NOMO-1 treated with dmso at 0.1 percent for 144 hours (cell line): Measurements from ENCODE around the gene MRPL48.
"Not testable (repeated sequence)": the region's sequence is repeated elsewhere in the genome, so short reads cannot be mapped to it uniquely, and the experiment has no call there.

ENCODE experiments used
- DNase-seq: peaks from one replicate; lab custom pipeline; 2025; ENCODE audit not compliant: unreplicated experiment; lab: John Stamatoyannopoulos, UW

MRPL48 gene

DNA sequence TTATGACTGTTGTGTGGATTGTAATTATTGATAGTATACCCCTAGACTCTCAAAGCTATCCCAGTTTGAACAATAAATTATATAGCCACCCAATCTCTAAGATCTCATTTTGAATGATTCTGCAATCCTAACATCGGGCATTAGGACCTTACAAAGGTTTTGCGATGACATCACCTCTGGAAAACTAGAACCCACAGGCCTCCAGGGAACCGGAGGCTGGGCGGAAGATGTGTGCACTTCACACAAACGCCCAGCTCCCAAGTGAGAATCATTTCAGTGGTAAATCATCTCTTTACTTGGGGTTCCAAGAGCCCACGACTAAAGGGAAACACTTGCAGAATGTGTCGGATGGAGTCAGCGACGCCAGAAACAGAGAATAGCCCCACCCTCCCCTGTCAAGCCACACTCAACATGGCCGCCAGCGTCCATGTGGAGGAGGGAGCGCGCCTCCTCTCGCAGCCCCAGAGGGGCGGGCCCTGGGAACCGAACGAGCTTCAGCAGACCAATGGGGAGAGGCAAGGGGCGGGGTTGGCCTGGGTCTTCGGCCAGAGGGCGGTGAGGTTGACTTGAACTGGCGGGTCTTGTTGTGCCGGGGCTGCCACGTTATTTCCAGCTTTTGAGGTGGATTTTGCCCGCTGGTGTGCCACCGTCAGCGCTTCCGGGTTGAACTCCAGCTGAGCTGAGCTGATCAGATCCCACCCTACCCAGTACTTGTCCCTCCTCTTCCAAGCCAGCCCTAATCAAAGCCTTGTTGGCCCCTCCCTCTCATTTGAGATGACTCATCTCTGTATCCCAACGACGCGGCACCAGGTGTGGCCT lies 8.4 kb upstream of the MRPL48 start:
- peak; percentile 98 for DNase-seq

DNA sequence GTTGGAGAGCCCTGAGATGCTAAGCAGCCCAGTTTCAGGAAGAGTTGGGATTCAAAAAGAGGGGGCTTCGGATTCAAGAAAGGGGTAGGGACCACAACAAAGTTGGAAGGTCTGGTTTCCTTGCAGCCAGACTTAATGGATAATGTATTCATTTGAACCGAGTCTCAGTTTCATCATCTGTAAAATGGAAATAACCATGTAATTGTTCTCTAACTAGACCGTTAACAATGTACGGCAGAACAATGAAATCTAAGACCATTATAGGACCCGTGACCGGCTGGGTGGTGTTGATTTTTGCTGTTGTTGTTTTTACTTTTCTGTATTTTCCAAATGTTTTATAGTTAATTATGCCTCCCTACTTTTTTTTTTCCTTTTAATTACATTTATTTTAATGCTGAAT lies 6.4 kb upstream of the MRPL48 start:
- DNase-seq = no peak

DNA sequence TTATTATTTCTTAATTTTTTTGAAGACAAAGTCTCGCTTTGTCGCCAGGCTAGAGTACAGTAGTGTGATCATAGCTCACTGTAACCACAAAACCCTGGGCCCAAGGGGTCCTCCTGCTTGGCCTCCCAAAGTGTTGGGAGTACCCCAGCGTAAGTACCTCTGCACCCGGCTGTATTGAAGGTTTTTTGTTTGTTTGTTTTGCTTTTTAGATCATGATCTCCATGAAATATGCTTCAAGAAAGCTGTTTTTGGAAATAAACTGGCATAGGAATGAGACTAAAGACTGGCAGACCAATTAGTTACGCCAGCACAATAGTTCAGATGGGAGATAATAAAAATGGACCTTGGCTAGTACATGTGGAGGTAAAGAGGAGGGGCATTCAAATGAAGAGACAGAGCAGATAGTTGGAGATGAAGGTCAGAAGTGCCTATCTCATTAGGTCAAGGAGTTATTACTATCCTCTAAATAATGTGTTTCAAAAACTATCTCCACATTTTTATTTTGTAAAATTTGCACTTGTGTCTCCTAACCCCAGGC lies 4.1 kb upstream of the MRPL48 start:
- no peak for DNase-seq

DNA sequence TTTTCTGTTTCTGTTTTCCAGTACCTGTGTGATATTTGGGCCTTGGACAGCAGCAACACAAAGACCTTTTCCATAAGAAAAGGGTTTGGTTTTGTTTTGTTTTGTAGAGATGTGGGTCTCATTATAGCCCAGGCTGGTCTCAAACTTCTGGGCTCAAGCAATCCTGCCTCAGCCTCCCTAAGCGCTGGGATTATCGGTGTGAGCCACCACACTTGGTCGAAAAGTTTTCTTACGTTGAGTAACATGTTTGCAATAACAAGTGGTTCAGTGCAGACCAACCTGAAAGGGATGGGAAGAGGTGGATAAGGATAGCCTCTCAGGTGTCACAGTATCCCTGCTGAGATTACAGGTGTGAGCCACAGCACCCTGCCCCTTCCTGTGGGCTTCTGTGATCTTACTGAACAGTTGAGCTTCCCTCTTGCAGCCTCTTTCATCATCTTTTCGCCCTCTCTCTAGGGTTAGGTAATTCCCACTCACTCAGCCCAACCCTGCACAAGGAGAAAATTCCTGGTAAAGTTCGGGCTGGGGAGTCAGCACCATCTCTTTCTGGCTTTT lies 3.5 kb upstream of the MRPL48 start:
- DNase-seq = no peak

DNA sequence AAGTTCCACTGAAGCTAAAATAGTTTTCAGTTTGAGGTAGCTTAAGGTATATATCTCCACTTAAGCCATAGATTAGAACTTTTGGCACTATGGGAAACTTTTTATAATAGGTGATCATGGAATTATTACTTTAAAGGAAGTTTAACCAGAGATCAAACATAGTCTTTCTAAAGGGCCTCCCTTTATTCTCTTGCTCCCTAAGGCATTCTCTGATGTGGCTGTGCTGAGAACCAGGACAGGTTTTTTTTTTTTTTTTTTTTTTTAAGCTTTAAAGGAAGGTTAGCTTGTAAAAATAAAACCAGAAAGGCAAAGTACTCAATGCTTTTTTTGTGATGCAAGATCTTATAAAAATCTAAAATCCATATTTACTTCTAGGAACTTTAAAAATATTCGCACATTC lies 2.9 kb upstream of the MRPL48 start:
- no peak for DNase-seq

DNA sequence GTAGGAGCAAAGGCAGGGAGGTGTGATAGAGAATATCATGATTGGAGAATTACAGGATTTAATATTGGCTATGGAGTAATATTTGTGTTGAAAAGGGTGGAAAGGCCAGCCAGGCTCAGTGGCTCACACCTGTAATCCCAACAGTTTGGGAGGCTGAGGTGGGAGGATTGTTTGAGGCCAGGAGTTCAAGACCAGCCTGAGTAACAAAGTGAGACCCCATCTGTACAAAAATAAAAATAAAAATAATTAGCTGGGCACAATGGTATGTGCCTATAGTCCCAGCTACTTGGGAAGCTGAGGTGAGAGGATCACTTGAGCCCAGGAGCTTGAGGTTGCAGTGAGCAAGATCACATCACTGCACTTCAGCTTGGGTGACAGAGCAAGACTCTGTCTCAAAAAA lies 2.2 kb upstream of the MRPL48 start:
- not testable (repeated sequence) for DNase-seq

DNA sequence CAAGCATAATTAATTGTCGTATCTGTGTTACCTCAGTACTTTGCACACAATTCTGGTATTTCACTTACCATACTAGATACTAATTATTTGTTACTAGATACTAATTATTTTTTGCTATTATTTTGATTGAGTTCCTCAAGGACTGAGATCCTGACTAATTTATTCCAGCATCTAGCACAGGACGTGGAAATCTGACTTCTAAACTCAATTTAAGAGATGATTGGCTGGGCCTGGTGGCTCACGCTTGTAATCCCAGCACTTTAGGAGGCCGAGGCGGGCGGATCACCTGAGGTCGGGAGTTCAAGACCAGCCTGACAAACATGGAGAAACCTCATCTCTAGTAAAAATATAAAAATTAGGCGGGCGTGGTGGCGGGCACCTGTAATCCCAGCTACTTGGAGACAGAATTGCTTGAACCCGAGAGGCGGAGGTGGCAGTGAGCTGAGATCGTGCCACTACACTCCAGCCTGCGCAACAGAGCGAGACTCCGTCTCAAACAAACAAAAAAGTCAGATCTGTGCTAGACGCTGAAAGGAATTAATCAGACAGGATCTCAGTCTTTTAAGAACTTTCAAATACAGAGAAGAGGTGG lies 527 bp upstream of the MRPL48 start:
- DNase-seq = no peak

DNA sequence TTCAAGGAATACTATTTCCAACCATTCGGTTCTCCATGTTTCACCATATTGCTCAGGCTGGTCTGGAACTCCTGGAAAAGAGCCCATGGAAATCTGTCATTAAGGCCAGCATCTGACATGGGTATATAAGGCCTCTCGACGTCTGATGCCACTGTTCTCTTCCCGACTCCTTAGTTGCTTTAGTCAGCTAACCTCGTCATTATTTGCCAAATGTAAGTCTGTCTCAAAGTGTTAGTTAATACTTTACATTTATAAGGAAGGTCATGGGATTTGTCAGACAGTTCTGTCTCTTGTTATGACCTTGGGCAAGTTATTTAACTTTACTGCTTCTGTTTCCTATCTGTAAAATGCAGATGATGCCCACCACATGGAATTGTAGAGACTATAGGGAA lies 1.6 kb downstream of the MRPL48 start:
- no peak for DNase-seq

DNA sequence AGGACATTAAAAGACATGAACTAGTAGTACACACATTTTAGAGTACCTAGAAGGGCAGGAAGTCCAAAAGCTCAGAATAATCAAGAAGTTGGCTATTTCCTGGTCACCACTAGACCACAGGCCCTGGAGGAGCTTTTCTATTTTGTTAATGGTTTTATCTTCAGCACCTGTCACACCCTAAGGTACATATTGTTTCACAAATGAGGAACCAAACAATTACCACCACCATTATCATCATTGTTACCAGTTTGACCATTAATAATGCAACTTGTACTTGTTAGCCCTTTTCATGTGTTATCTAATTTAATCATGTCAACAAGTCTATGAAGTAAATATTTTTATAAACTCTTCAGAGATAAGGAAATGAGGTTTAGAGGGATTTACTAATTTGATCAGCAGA lies 4.9 kb downstream of the MRPL48 start:
- no peak for DNase-seq

DNA sequence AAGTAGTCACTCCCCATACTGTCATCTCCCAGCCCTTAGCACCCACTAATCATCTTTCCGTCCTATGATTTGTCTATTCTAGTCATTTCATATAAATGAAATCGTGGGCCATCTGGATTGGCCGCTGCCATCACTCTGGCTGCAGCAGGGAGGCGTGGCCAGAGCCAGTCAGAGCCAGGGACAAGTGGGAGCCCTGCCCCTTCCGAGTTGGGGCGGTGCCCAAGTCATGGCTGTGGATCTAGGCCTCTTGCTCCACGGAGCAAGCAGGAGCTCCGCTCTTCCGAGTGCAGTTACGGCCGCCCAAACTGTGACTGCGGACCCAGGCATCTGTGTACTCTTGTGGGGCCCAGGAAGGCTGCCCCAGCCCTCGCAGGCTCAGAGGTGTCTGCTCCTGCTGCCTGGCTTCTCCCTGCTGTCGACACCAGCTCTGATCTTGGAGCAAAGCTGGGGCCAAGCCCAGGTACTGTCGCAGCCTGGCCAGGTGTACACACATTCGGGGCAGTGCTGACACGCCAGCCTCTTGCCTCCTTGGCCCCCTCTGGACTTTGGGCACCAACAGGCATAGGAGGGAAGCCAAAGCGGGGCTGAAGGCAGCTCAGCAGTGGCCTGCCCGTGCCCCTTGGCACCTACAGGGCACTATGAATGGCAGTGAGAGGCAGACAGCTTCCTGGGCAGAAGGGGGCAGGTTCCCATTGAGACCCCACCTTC lies 8.4 kb downstream of the MRPL48 start:
- no peak for DNase-seq

DNA sequence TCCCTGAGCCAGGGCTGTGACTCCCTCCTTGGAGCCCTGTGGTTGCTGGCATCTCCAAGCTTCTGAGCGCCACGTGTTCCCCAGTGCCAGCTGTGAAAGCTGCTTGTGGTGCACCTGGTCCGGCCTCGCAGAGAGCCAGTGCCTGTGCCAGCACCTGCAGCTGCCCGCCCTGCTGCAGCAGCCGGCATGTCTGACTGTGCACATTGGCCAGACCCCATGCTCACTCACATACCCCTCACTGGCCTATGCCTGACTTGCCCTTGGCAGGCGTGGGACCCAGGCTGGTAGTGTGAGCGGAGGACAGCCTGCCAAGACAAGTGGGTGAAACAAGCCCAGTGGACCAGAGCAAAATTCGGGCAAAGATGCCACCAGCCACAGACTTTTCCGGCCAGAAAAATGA lies 9.8 kb downstream of the MRPL48 start:
- no peak for DNase-seq

DNA sequence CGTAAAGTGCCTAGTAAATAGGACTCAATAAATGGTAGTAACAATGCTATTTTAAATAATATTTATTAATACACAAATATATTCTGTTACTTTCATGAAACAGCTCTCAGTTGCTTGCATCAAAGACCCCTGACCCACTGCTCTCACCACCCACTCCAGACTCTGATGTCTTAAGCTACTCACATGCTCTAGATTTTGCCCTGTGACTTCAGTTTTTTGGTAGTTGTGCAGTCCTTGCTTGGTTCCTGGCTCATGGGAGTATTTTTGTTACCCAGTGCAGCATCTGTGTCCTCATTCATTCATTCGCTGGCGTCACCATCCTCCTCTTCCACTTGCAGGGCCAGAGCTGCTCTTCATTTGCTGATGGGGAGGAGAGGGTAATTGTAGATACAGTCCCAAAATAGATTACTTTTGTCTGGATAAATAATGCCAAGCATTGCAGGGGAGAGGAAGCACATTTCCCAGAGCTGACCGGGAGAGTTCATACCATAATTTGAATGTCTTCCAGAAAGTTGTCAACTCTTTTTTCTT lies 12.7 kb downstream of the MRPL48 start:
- DNase-seq = no peak

DNA sequence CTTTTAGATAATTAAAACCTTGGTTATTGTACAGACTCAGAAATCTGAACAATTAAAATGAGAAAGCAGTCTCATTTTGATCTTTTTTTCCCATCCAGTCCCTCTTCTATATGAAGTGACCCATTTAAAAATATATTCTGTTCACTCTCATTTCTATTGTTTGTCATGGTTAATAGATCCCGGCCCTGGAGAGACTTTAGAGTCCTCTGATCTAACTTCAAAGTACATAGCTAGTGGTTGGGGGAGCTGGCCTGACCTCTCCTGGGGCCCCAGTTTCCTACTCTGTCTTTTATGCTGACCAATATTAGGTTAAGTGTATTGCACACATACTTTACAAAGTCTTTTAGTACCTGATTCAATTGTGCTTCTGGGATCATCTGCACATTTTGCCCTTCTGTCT lies 13.5 kb downstream of the MRPL48 start:
- no peak for DNase-seq

DNA sequence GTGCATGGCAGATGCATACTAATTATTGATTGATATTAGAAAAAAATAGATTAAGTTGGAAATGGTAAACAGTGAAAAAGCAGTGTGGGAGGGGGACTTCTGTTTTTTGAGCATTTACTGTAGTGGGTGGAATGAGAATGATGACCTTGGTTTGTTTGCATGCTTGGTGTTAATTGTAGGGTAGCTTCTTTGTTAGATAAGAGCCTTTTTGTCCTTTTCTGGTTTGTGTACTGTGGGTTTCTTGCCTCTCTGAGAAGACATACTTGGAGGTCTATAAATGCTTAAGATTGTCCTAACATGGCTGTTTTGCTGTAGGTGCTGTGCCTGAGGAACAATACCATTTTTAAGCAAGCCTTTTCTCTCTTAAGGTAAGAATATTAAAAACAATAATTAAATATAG lies 17.0 kb downstream of the MRPL48 start:
- no peak for DNase-seq

DNA sequence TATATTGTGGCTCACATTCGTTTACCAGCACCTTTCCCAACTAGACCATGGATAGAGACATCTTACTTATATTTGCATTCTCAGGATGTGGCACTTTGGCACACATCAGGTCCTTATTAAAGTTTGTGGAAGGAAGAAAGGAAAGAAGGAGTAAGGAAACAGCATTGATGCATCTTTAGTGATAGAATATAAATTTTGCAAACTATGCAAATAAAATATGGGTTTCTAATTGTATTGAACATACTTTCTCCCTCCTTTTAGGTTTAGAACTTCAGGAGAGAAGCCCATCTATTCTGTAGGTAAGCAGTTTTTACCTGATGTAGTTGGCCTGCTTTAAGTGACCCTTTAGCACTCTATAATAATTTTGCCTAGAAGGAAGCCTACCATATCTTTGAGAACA lies 20.4 kb downstream of the MRPL48 start:
- DNase-seq = no peak

DNA sequence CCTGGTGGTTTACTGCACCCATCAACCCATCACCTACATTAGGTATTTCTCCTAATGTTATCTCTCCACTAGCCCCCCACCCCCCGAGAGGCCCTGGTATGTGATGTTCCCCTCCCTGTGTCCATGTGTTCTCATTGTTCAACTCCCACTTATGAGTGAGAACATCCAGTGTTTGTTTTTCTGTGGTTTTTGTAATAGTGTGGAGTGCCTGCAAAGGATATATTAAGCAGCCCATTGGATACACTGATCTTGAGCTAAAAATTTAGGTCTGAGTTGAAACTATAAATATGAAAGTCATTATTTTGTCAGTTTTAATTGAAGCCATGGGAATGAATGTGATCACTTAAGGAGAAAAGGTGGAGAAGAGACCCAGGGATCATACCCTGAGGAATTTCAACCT lies 23.0 kb downstream of the MRPL48 start:
- DNase-seq = no peak

DNA sequence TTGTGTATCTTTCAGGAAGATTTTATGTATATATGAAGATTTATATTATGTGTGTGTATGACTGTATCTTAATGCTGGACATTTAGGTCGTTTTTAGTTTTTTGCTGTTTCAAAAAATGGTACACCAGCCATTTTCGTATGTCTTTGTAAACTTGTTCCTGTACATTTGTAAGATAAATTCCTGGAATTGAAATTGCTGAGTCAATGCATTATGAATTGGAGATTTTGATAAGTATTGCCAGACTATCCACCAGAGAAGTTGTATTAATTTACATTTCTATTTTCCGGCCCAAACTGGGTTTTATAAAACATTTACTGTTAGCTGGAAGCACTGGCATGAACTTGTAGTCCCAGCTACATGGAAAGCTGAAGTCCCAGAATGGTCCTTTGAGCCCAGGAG lies 24.6 kb downstream of the MRPL48 start:
- DNase-seq = no peak

DNA sequence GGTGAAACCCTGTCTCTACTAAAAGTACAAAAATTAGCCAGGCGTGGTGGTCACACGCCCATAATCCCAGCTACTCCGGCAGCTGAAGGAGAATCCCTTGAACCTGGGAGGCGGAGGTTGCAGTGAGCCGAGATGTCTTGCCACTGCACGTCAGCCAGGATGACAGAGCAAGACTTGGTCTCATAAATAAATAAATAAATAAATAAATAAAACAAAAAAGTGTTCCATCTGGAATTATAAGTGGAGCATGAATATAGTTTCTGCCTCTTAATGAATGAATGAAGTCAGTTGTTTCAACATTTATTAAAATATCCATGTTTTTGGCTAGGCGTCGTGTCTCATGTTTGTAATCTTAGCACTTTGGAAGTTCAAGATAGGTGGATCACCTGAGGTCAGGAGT lies 27.1 kb downstream of the MRPL48 start:
- no peak for DNase-seq

DNA sequence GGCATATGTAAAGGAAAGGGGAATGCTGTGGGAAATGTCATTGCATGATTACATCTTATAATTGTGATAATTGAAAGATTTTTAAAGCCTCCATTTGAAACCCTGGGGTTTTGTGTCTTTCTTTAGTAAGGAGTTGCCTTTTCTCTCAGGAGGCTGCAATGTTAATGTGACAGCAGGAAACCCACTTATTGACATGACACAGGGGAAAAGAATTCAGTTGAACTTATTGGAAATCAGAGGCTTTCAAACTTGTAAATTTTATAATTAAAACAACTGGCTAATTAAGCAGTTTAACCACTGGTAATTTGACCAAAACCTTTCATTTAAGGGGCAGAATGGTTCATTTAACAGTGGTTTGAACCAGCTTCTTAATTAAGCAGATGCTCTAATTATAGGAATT lies 31.2 kb downstream of the MRPL48 start:
- no peak for DNase-seq

DNA sequence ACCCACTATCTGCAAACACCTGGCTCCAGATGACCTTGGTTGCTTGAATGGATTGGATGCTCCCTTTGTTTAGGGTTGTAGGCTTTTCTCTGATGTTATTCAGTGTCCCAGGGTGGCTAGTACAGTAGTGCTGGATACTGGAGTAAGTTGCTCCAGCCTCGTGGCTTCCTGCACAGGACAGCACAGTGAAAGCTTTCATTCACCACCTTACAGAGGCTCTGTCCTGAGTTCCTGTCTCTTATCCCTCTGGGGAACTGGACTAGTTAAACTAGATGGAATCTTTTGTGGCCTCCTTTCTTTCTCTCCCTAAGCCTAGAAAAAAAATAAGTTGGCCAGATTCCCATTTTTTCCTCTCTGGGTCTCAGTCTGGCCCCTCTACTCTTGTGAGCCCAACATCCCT lies 42.6 kb downstream of the MRPL48 start:
- no peak for DNase-seq

DNA sequence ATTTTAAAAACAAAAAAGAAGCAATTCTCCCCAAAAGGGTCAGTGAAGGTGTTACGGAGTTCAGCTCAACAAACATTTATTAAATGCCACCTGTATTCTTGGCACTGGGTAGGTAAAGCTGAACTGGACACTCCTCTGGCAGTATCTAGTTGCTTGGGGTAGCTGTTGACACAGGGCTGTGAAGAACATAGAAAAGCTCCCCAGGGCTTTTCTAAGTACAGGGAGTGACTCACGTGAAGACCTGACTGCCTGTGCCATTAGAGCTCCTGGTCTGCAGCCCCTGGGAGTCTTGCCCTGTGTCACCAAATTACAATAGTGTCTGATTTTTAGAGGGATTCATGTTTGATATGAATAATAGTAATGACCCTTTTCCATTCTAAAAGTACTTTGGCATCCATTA lies 45.4 kb downstream of the MRPL48 start:
- no peak for DNase-seq
